ENCODE results near the gene PKN2.
"Not testable (repeated sequence)": the region's sequence is repeated elsewhere in the genome, so short reads cannot be mapped to it uniquely, and the experiment has no call there.

The PKN2 gene

GRCh38 chr1:88708011-88708410 lies 23.9 kb downstream of the PKN2 start (continued):
- TF ChIP-seq ZNF639 (tag by site-specific recombination; IDR thresholded peaks at IDR 0.05): no peak
- no peak for TF ChIP-seq ZNF398 (tag by site-specific recombination; IDR thresholded peaks at IDR 0.05)
- TF ChIP-seq AEBP2 (tag by site-specific recombination; IDR thresholded peaks at IDR 0.05; ENCODE audit: borderline replicate concordance): no peak
- no peak for TF ChIP-seq ZNF292 (tag by site-specific recombination; IDR thresholded peaks at IDR 0.05; ENCODE audit: borderline replicate concordance, low read depth)
- TF ChIP-seq ZNF24 (tag by site-specific recombination; IDR thresholded peaks at IDR 0.05): no peak
- no peak for TF ChIP-seq ZNF157 (tag by site-specific recombination; IDR thresholded peaks at IDR 0.05)
- TF ChIP-seq SP2 (tag by site-specific recombination; IDR thresholded peaks at IDR 0.05): no peak
- no peak for TF ChIP-seq KLF16 (tag by site-specific recombination; IDR thresholded peaks at IDR 0.05)
- TF ChIP-seq ZNF184 (tag by site-specific recombination; IDR thresholded peaks at IDR 0.05): no peak
- TF ChIP-seq ZFP3 (tag by site-specific recombination; IDR thresholded peaks at IDR 0.05; ENCODE audit: low read depth): no peak

GRCh38 chr1:88712907-88713306 lies 28.8 kb downstream of the PKN2 start:
- H3K4me3 ChIP-seq (ENCODE audit: low read depth, low read length); H3K36me3 ChIP-seq (ENCODE audit: control insufficient read depth in 2 of 2, insufficient read depth in 1 of 2, low read length in 2 of 2); H3K27ac ChIP-seq (ENCODE audit: extremely low read depth, low read depth, low read length); CTCF ChIA-PET; H3K9me3 ChIP-seq (ENCODE audit: control insufficient read depth, insufficient read depth, low read depth, low read length); H3K4me1 ChIP-seq (ENCODE audit: control insufficient read depth, insufficient read depth, low read length); POLR2A ChIA-PET: not testable (repeated sequence)
- peak; percentile 76 for TF ChIP-seq ZNF146 (tag by site-specific recombination; IDR thresholded peaks at IDR 0.05)

- peak; percentile 70 for TF ChIP-seq ZNF529 (tag by site-specific recombination; IDR thresholded peaks at IDR 0.05; ENCODE audit: insufficient replicate concordance)
- H3K4me1 ChIP-seq (ENCODE audit: control insufficient read depth, insufficient read depth, low read length); H3K27ac ChIP-seq (ENCODE audit: extremely low read depth, low read depth, low read length); H3K9me3 ChIP-seq (ENCODE audit: control insufficient read depth, insufficient read depth, low read depth, low read length); CTCF ChIA-PET; H3K4me3 ChIP-seq (ENCODE audit: low read depth, low read length); POLR2A ChIA-PET; H3K36me3 ChIP-seq (ENCODE audit: control insufficient read depth in 2 of 2, insufficient read depth in 1 of 2, low read length in 2 of 2): not testable (repeated sequence)
Measured at GRCh38 chr1:88716571-88716970, 32.5 kb downstream of the PKN2 start.

GRCh38 chr1:88722492-88722891 lies 38.4 kb downstream of the PKN2 start:
- Histone ChIP-seq H3K4me1 (ENCODE audit: control insufficient read depth, insufficient read depth, low read length) (0 out of 2 replicates have a peak, but pooled peaks cover 2% of the 10 kb centered on the region), H3K36me3 (ENCODE audit: control insufficient read depth in 2 of 2, insufficient read depth in 1 of 2, low read length in 2 of 2) (no peaks in the 10 kb centered on the region), H3K27ac (ENCODE audit: extremely low read depth, low read depth, low read length) (no peak overlapping the region), H3K9me3 (ENCODE audit: control insufficient read depth, insufficient read depth, low read depth, low read length) (no peaks in the 10 kb centered on the region), H3K4me3 (ENCODE audit: low read depth, low read length) (no peak overlapping the region)
- ChIA-PET CTCF (no interaction called here), POLR2A (no interaction called here)
- TF ChIP-seq ZNF391 (tag by site-specific recombination; IDR thresholded peaks at IDR 0.05; ENCODE audit: borderline replicate concordance, low read depth): no peak
- TF ChIP-seq ZNF24 (tag by site-specific recombination; IDR thresholded peaks at IDR 0.05): no peak
- no peak for TF ChIP-seq ZNF221 (tag by site-specific recombination; IDR thresholded peaks at IDR 0.05; ENCODE audit: borderline replicate concordance)
- TF ChIP-seq ZBTB17 (tag by site-specific recombination; IDR thresholded peaks at IDR 0.05): no peak
- TF ChIP-seq PATZ1 (tag by site-specific recombination; IDR thresholded peaks at IDR 0.05): no peak
- no peak for TF ChIP-seq ZBTB7A (tag by site-specific recombination; IDR thresholded peaks at IDR 0.05; ENCODE audit: low read depth)
- no peak for TF ChIP-seq ZNF184 (tag by site-specific recombination; IDR thresholded peaks at IDR 0.05)
- TF ChIP-seq GFI1B (tag by site-specific recombination; IDR thresholded peaks at IDR 0.05): no peak
- no peak for TF ChIP-seq ZNF223 (tag by site-specific recombination; IDR thresholded peaks at IDR 0.05)
- TF ChIP-seq MYNN (tag by site-specific recombination; IDR thresholded peaks at IDR 0.05; ENCODE audit: borderline replicate concordance): no peak

Measured in HEK293 (cell line).